H54 (cell line): Measurements from ENCODE around the gene SCIMP.
A peak's percentile ranks its signal among the peaks of the same experiment; 100 is the strongest.
"Not testable (repeated sequence)": the region's sequence is repeated elsewhere in the genome, so short reads cannot be mapped to it uniquely, and the experiment has no call there.

Source experiments
- DNase-seq: peaks from one replicate; pipeline ENCODE4 v3.0.0; 2011; ENCODE audit warnings: low spot score, mixed read lengths; ENCODE audit not compliant: insufficient read length
- FAIRE-seq: peaks from 3 replicates; lab custom pipeline; 2011; peaks lifted over from hg19 to GRCh38; lab: Jason Lieb, UNC
- POLR2A ChIP-seq: IDR thresholded peaks from 2 replicates; pipeline ENCODE4 v1.6.1; 2011; ENCODE audit warnings: low read depth, mild to moderate bottlenecking, low read length

SCIMP gene

GRCh38 chr17:5219536-5219935, 15.1 kb downstream of the SCIMP start:
- no peak for TF ChIP-seq POLR2A
- DNase-seq = no peak
- no peak for FAIRE-seq

GRCh38 chr17:5217562-5217961, 17.1 kb downstream of the SCIMP start:
- FAIRE-seq, DNase-seq: not testable (repeated sequence)

GRCh38 chr17:5211458-5211857, 23.2 kb downstream of the SCIMP start:
- no peak for DNase-seq
- no peak for TF ChIP-seq POLR2A
- FAIRE-seq = no peak

GRCh38 chr17:5210614-5211252, 23.9 kb downstream of the SCIMP start:
- TF ChIP-seq POLR2A = no peak
- no peak for FAIRE-seq

GRCh38 chr17:5210091-5210490, 24.6 kb downstream of the SCIMP start:
- TF ChIP-seq POLR2A = no peak
- FAIRE-seq (no peak), DNase-seq (no peak)

More at GRCh38 chr17:5210614-5211252, 23.9 kb downstream of the SCIMP start:
- no peak for DNase-seq

GRCh38 chr17:5209396-5209795, 25.3 kb downstream of the SCIMP start:
- DNase-seq (no peak), FAIRE-seq (no peak)
- TF ChIP-seq POLR2A = no peak

- peak; percentile 36 for FAIRE-seq
- no peak for TF ChIP-seq POLR2A
- DNase-seq = peak; percentile 18
Observed at GRCh38 chr17:5203908-5204294, 30.8 kb downstream of the SCIMP start.

- DNase-seq = peak; percentile 67
Observed at GRCh38 chr17:5203178-5203907, 31.3 kb downstream of the SCIMP start.

GRCh38 chr17:5201011-5201410, 33.6 kb downstream of the SCIMP start:
- FAIRE-seq (no peak), DNase-seq (no peak)
- no peak for TF ChIP-seq POLR2A

More at GRCh38 chr17:5203178-5203907, 31.3 kb downstream of the SCIMP start:
- peak; percentile 87 for FAIRE-seq
- no peak for TF ChIP-seq POLR2A

GRCh38 chr17:5200360-5200759, 34.3 kb downstream of the SCIMP start:
- FAIRE-seq (no peak), DNase-seq (no peak)
- no peak for TF ChIP-seq POLR2A

- no peak for FAIRE-seq
- no peak for DNase-seq
- no peak for TF ChIP-seq POLR2A
Observed at GRCh38 chr17:5198472-5198871, 36.2 kb downstream of the SCIMP start.

- TF ChIP-seq POLR2A = no peak
- FAIRE-seq (no peak), DNase-seq (no peak)
Observed at GRCh38 chr17:5194346-5194745, 40.3 kb downstream of the SCIMP start.

GRCh38 chr17:5191541-5192417, 42.9 kb downstream of the SCIMP start, which contains the start of gene ZNF594:
ZNF594 (minus strand) TSS chr17:5191868; CDS start chr17:5184256, 7,612 bp downstream.
- TF ChIP-seq POLR2A = peak; percentile 44; the same call in 1 of the 2 replicates
- peak; percentile 98 for DNase-seq
- peak; percentile 43 for FAIRE-seq

GRCh38 chr17:5184288-5184687, 50.4 kb downstream of the SCIMP start:
- TF ChIP-seq POLR2A = no peak
- FAIRE-seq (no peak), DNase-seq (no peak)

GRCh38 chr17:5183410-5183793, 51.3 kb downstream of the SCIMP start:
- FAIRE-seq = no peak
- no peak for TF ChIP-seq POLR2A
- DNase-seq = no peak
